NB4 (cell line): ENCODE results near the gene JPH3.
A peak's percentile ranks its signal among the peaks of the same experiment; 100 is the strongest.

Experiments used
- DNase-seq: peaks from one replicate; pipeline ENCODE4 v3.0.0; 2010; ENCODE audit warnings: low read depth
- H3K4me3 ChIP-seq: one replicate; pipeline ENCODE4 v1.5.1; 2011; ENCODE audit warnings: mild to moderate bottlenecking, low read depth, low read length, moderate library complexity
- CTCF ChIP-seq: IDR thresholded peaks from one replicate; pipeline ENCODE4 v1.5.1; 2012; ENCODE audit warnings: low read depth, low read length
- MAX ChIP-seq: IDR thresholded peaks from 2 replicates; pipeline ENCODE4 v1.6.1; 2011; ENCODE audit warnings: low read depth, low read length
- MYC ChIP-seq: IDR thresholded peaks from 2 replicates; pipeline ENCODE4 v1.6.1; 2011; ENCODE audit warnings: low read depth, low read length
- POLR2A ChIP-seq: IDR thresholded peaks from 2 replicates; pipeline ENCODE4 v1.6.1; 2011; ENCODE audit warnings: mild to moderate bottlenecking; ENCODE audit not compliant: insufficient read length; ENCODE audit errors: extremely low read depth

The JPH3 gene

GRCh38 chr16:87593710-87594258 is 8.5 kb upstream of the JPH3 start:
- TF ChIP-seq POLR2A = no peak
- no peak for TF ChIP-seq CTCF
- no peak for TF ChIP-seq MYC
- DNase-seq = peak; percentile 28
- H3K4me3 ChIP-seq = no peak overlapping the region

- TF ChIP-seq MYC (no peak), CTCF (no peak), POLR2A (no peak)
- no peak overlapping the region for H3K4me3 ChIP-seq
Observed at GRCh38 chr16:87595712-87596111, 6.6 kb upstream of the JPH3 start.

GRCh38 chr16:87597324-87597830 is 4.9 kb upstream of the JPH3 start:
- TF ChIP-seq CTCF (no peak), MYC (no peak), MAX (no peak), POLR2A (no peak)
- DNase-seq = no peak

More at GRCh38 chr16:87595712-87596111, 6.6 kb upstream of the JPH3 start:
- no peak for DNase-seq

GRCh38 chr16:87598431-87598830 is 3.9 kb upstream of the JPH3 start:
- TF ChIP-seq POLR2A (no peak), MAX (no peak), MYC (no peak), CTCF (no peak)
- H3K4me3 ChIP-seq = no peak overlapping the region
- no peak for DNase-seq

More at GRCh38 chr16:87597324-87597830, 4.9 kb upstream of the JPH3 start:
- H3K4me3 ChIP-seq = no peak overlapping the region

- TF ChIP-seq CTCF = no peak
- no peak for TF ChIP-seq POLR2A
- TF ChIP-seq MAX = no peak
- TF ChIP-seq MYC = no peak
- no peak for DNase-seq
- no peak overlapping the region for H3K4me3 ChIP-seq
Observed at GRCh38 chr16:87600246-87600645, 2.1 kb upstream of the JPH3 start.

- no peak for DNase-seq
- TF ChIP-seq POLR2A (no peak), CTCF (no peak), MYC (no peak), MAX (no peak)
- no peak overlapping the region for H3K4me3 ChIP-seq
Observed at GRCh38 chr16:87601401-87601981, 817 bp upstream of the JPH3 start.
